GM21825 (cell line): ENCODE data around the gene NLRP1.
A peak's percentile ranks its signal among the peaks of the same experiment; 100 is the strongest.

ENCODE experiments used
- ATAC-seq: cut with Tn5 transposase; IDR thresholded peaks from one replicate; pipeline ENCODE4 v1.9.1; 2021; ENCODE audit warnings: mild to moderate bottlenecking, moderate library complexity; ENCODE audit not compliant: unreplicated experiment

NLRP1 gene

DNA sequence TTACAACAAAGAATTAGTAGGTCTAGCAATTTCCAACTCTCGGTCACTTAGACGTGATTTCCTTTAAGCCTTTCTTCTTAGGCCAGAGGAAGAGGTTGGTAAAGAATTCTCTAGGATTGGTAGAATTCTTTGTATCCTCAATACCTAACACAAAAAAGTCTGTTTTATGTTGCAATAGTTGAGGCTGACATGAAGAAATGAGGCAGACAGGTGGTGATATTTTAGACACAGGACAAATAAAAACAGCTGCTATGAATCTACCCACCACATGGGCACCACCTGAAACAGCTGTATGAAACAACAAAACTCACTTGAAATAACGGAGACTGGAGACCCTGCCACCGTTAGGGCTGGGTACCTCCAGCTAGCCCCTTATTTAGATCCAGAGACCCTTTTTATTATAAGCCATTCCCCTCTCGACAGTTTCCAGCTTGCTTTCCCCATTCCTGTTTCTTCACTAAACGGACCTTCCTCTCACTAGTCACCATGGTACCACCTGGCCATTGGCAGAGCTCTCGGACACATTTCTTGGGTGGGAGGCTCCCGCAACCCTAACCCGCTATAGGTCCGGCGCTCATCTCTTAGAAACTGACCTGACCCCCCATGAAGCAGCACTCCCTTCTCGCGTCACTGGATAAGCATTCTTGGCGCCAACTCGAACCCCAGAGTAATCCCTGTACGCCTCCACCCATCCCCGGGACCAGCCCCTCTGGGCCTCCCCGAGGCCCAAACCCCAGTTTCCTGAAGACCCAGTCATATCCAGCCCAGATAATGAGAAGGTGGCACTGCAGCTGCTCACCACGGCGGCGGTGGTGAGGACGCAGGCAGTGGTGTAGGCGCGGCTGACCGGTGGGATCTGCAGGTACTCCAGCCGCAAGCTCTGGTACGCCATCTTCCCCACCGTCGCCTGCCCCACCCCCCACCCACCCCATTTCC is 98.8 kb downstream of the NLRP1 start, which contains the start of gene DERL2:
Gene DERL2 (minus strand): TSS at position 909 of the 936 bp plus-strand sequence. CDS start 17 bp downstream, at position 892.
- ATAC-seq: peak; percentile 23

DNA sequence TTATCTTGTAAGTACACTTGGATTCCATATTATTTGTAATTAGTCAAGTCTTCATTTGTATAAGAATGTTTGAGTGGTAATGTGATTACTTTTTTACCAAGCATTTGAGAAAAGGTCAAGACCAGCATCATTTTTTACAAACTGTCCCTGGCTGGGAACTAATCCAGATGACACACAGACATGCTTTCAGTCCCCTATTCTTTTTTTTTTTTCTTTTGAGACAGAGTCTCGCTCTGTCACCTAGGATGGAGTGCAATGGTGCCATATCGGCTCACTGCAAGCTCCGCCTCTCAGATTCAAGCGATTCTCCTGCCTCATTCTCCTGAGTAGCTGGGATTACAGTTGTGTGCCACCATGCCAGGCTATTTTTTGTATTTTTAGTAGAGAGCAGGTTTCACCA is 102.9 kb downstream of the NLRP1 start:
- no peak for ATAC-seq

DNA sequence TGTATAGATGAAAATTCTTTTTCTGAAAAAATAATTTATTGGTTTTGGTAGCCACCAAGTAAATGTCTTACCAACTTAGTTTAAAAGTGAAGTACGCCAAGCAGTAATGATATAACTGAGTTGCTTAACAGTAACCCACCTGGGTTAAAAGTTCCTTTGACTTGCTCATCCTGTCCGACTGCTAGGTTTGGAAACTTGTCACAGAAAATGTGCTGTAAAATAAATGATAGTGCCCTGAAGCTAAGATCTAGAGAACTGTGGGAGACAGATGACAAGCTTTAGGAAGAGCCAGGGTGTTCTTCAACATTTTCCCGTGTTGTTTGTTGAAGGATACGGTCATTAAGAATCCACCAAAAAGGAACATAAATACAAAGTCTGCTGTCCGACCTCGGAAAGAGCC is 103.3 kb downstream of the NLRP1 start:
- ATAC-seq: no peak

DNA sequence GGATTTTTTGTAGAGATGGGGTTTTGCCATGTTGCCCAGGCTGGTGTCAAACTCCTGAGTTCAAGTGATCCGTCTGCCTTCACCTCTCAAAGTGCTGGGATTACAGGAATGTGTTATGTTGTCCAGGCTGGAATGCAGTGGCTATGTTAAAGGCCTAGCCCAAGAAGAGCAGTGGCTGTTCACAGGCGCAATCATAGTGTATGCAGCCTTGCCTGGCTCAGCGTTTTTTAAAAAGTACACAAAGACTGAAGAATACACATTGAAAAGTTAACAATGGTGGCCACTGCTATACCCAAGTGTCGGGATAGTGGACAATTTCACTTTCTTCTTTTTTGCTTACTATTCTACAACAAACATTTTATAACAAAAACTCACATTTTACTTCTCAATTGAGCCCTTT is 105.3 kb downstream of the NLRP1 start:
- no peak for ATAC-seq

- no peak for ATAC-seq
These were observed 110.4 kb downstream of the NLRP1 start for GRCh38 chr17:5473906-5474305.

DNA sequence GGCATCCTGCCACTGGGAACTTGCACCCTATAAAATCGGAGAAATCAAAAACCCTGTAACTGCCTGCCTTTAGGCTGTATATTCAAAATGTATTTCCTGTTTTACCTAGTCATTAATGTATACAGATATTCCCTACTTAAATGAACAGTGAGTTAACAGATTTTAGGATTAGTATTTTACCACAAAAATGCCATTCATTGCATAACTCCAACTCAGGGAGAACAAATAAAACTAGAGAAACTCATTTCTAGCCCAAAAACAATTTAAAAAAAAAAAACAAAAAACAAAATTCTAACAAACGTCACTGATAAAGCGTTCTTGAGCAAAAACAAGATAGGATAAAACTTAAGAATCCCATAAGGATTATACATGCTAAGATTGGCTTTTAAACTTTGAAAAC is 111.8 kb downstream of the NLRP1 start:
- ATAC-seq: no peak

DNA sequence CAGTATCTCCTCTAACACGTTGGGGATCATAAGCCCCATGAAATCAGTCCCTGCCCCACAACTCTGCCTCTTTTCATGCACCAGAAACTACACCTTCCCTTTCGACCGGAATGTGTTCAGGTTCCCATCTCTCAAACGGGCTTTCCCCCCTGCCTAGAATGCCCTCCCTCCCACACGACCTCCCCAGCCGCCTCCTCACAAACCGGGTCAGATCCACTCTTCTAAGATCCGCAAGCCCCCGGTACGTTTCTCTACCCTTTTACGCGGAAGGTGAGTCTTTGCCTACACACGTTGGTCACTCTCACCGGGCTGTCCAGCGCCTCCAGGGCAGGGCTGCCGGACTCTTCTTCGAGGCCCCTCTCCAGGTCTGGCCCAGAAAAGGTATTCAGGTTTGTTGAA is 116.2 kb downstream of the NLRP1 start:
- ATAC-seq: peak; percentile 4

- no peak for ATAC-seq
These were observed 116.9 kb downstream of the NLRP1 start for GRCh38 chr17:5467416-5467815.

DNA sequence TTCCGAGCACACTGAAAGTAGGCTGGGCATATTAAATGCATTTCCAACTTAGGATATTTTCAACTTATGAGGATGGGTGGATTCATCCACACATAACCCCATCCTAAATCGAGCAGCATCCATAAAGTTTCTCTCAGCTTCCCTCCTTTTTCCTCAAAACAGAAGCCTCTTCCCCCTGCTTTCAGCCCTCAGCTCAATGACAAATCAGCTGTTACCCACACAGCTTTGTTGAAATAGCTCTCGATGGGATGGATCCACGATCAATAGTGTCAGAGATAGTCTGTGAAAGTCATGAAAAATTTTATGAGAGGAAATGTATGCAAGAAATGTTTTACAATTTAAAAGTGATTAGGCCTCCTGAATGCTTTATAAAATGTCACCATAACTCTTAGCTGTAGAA is 118.0 kb downstream of the NLRP1 start:
- ATAC-seq: no peak

GRCh38 chr17:5464717-5465507 is 119.4 kb downstream of the NLRP1 start:
- no peak for ATAC-seq
